Measurements from ENCODE around the gene SMARCB1.

The SMARCB1 gene

DNA sequence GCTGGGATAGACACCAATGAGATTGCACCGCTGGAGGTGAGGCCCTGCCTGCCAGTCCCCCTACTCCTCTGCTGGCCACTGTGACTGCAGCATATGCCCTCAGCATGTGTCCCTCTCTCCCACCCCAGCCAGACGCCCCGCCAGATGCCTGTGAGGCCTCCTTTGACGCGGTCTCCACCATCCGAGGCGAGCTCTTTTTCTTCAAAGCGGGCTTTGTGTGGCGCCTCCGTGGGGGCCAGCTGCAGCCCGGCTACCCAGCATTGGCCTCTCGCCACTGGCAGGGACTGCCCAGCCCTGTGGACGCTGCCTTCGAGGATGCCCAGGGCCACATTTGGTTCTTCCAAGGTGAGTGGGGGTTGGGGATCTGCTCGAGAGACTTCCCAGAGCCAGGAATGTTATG lies 5.7 kb upstream of the SMARCB1 start:
- no peak for DNase-seq

- no peak for DNase-seq
Measured at GRCh38 chr22:23781511-23782183, 5.1 kb upstream of the SMARCB1 start.

DNA sequence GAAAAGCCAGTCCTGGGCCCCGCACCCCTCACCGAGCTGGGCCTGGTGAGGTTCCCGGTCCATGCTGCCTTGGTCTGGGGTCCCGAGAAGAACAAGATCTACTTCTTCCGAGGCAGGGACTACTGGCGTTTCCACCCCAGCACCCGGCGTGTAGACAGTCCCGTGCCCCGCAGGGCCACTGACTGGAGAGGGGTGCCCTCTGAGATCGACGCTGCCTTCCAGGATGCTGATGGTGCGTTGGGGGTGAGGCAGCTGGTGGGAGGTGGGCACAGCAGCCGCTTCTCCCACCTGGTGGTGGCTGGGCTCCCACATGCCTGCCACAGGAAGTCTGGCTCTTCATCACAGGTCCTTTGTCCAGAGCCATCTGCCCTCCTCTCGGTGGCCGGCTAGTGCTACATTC lies 4.5 kb upstream of the SMARCB1 start:
- no peak for DNase-seq

- no peak for DNase-seq
Measured at GRCh38 chr22:23782703-23783102, 4.1 kb upstream of the SMARCB1 start.

DNA sequence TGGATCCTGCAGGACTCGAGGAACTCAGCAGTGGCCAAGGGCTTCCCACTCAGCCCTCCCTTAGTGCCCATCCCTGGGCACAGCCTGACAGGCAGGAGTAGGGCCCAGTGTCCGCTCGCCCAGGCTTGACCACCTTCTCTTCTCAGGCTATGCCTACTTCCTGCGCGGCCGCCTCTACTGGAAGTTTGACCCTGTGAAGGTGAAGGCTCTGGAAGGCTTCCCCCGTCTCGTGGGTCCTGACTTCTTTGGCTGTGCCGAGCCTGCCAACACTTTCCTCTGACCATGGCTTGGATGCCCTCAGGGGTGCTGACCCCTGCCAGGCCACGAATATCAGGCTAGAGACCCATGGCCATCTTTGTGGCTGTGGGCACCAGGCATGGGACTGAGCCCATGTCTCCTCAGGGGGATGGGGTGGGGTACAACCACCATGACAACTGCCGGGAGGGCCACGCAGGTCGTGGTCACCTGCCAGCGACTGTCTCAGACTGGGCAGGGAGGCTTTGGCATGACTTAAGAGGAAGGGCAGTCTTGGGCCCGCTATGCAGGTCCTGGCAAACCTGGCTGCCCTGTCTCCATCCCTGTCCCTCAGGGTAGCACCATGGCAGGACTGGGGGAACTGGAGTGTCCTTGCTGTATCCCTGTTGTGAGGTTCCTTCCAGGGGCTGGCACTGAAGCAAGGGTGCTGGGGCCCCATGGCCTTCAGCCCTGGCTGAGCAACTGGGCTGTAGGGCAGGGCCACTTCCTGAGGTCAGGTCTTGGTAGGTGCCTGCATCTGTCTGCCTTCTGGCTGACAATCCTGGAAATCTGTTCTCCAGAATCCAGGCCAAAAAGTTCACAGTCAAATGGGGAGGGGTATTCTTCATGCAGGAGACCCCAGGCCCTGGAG lies 3.3 kb upstream of the SMARCB1 start:
- DNase-seq, result no peak

GRCh38 chr22:23784215-23784732 lies 2.5 kb upstream of the SMARCB1 start:
- DNase-seq, result peak; percentile 91

GRCh38 chr22:23786261-23786710 lies 480 bp upstream of the SMARCB1 start:
- no peak for DNase-seq

GRCh38 chr22:23787600-23787896 lies 782 bp downstream of the SMARCB1 start:
- no peak for DNase-seq

- no peak for DNase-seq
Measured at GRCh38 chr22:23787910-23788309, 1.1 kb downstream of the SMARCB1 start.

GRCh38 chr22:23789121-23789520 lies 2.4 kb downstream of the SMARCB1 start:
- no peak for DNase-seq

DNA sequence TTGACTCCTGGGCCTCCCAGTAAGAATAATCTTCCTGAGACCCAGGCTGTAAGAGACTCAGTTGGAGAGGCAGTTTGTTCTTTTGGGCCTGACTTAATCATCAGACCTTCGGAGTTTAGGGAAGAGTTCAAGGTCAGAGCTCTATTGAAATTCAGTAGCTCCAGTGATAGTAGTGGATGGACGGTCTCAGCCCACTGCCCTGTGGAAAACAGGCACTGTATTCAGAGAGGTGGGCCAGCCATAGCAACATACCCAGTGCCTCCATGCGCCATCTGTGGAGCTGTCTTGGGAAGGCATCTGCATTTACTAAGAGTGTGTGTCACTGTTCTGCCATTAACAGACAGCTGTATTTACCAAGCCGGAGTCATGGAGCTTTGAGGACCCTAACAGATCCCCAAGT lies 2.9 kb downstream of the SMARCB1 start:
- DNase-seq, result no peak

GRCh38 chr22:23790819-23791737 lies 4.3 kb downstream of the SMARCB1 start:
- DNase-seq, result no peak

GRCh38 chr22:23791738-23792645 lies 5.2 kb downstream of the SMARCB1 start:
- DNase-seq, result no peak

DNA sequence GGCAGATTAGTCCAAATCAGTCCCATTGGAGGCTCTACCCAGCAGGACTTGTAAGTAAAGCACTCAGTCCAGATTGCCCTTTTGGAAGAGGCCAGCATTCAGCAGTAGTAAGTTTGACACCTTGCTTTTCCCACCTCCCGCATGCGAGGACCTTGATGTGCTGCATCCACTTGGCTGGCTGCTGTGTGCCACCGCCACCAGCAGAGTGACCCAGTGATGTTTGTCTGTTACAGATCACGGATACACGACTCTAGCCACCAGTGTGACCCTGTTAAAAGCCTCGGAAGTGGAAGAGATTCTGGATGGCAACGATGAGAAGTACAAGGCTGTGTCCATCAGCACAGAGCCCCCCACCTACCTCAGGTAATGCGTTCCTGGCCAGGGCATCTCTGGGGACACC lies 6.6 kb downstream of the SMARCB1 start:
- DNase-seq, result no peak

GRCh38 chr22:23796461-23796860 lies 9.7 kb downstream of the SMARCB1 start:
- DNase-seq, result no peak

DNA sequence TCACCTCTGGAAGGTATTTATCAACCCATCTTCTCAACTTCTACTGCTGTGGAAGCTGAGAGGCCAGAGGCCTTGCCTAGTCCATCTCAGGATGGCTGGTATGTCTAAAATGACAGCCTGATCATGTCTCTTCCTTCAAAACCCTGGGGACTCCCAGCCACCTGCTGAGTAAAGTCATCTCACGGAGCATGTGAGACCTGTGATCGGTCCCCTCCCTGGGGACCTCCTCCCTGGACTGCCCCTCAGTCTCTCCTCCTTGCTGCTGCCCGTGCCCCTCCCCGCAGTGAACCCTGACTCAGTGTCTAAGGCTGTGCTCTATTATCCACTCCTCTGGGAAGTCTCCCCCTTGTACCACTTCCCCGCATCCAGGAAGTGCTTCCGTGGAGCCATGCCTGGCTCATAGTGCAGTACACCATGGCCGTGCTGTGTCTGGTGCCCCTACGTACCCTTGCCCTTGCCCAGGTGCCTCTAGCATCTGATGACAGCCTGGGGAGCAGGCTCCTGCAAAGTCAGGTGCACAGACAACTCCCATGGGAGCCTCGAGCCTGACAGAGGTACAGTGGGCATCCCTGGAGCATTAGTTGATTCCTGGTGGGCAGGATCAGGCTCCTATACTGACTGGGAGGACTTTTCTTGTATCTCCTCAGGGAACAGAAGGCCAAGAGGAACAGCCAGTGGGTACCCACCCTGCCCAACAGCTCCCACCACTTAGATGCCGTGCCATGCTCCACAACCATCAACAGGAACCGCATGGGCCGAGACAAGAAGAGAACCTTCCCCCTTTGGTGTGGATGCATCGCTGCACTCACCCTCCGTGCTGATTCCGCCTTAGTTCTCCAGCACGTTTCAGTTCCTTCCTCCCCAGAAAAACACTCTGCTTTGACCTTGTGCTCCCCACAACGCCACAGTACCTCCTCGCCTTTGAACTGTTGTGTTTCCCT lies 13.8 kb downstream of the SMARCB1 start:
- DNase-seq, result no peak

- no peak for DNase-seq
Measured at GRCh38 chr22:23801238-23801821, 14.6 kb downstream of the SMARCB1 start.

DNA sequence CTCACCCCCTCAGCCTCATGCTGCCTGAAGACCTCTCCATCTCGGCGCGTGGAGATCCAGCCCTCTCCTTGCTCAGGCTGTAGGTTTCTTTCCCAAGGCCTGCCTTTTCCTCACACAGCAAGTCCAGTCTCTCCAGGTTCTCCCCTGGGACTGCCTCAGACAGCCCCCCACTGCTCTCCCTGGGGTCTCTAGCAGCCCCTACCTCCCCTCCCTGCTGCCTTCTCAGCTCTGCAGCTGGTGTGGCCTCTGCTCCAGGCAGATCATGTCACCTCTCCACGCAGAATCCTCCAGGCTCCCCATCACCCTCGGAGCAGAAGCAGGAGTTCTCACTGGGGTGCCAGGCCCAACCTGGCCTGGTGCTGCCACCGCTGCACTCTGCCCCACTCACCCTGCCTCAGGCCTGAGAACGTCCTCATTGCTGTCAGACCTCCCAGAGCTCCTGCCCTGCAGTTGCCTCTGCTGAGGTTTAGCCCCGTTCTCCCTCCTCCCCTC lies 15.2 kb downstream of the SMARCB1 start:
- DNase-seq, result no peak

DNA sequence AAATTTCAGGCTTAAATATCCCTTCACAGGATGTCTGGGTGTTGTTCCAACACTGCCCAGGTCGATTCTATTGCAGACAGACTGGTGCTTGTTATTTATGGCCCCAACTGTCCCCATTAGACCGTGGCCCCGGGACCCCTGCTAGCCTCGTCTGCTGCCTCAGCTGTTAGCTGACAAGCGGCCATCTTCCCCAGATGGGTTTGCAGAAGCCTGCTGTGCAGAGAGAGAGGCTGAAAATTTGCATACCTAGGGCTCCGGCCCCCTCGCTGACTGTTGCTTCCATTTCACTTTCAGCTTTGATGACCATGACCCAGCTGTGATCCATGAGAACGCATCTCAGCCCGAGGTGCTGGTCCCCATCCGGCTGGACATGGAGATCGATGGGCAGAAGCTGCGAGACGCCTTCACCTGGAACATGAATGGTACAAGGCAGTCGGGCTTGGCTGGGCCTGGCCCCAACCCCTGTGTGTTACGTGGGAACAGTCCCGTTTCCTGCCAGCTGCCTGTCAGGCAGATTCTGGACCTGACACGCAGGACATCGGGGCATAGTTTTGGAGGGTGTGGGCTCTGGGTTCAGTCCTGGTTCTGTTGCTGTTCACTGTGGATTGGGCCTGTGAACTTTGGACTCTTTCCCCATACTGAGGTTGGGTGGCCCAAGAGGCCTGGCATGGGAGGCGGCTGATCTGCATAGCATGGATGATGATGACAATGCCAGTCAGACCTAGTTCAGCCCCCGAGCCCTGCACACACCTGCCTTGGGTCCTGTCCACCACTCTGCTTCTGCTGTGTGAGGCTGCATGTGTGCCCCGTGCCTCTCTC lies 16.4 kb downstream of the SMARCB1 start:
- DNase-seq, result no peak

Data from hematopoietic multipotent progenitor cell treated with erythropoietin and hydrocortisone succinate and interleukin-3 and kit ligand, for 4 days (in vitro differentiated cells).